MV-4-11 (cell line): ENCODE measurements around the gene MAPKAP1.

Experiments used
- DNase-seq: peaks from one replicate; lab custom pipeline; 2025; lab: John Stamatoyannopoulos, UW

MAPKAP1 gene

GRCh38 chr9:125564631-125565030, 142.4 kb downstream of the MAPKAP1 start:
- no peak for DNase-seq

- peak; percentile 45 for DNase-seq
Observed at GRCh38 chr9:125561509-125562148, 145.4 kb downstream of the MAPKAP1 start.

GRCh38 chr9:125559894-125560293, 147.1 kb downstream of the MAPKAP1 start:
- DNase-seq: no peak

- DNase-seq: no peak
Observed at GRCh38 chr9:125559194-125559593, 147.8 kb downstream of the MAPKAP1 start.

GRCh38 chr9:125558453-125559092, 148.4 kb downstream of the MAPKAP1 start:
- peak; percentile 63 for DNase-seq

GRCh38 chr9:125556046-125556721, 150.8 kb downstream of the MAPKAP1 start:
- DNase-seq: no peak

GRCh38 chr9:125554726-125555125, 152.3 kb downstream of the MAPKAP1 start:
- DNase-seq: no peak

GRCh38 chr9:125551781-125552180, 155.2 kb downstream of the MAPKAP1 start:
- no peak for DNase-seq

GRCh38 chr9:125549891-125550885, 156.8 kb downstream of the MAPKAP1 start:
- no peak for DNase-seq

- DNase-seq: no peak
Observed at GRCh38 chr9:125549465-125549871, 157.5 kb downstream of the MAPKAP1 start.

GRCh38 chr9:125549039-125549438, 158.0 kb downstream of the MAPKAP1 start:
- peak; percentile 48 for DNase-seq

GRCh38 chr9:125548141-125548540, 158.9 kb downstream of the MAPKAP1 start:
- no peak for DNase-seq

GRCh38 chr9:125547368-125547767, 159.6 kb downstream of the MAPKAP1 start:
- DNase-seq: no peak

GRCh38 chr9:125545845-125546244, 161.2 kb downstream of the MAPKAP1 start:
- DNase-seq: no peak

GRCh38 chr9:125544988-125545651, 161.9 kb downstream of the MAPKAP1 start:
- DNase-seq: no peak

- no peak for DNase-seq
Observed at GRCh38 chr9:125544484-125544883, 162.5 kb downstream of the MAPKAP1 start.

- DNase-seq: no peak
Observed at GRCh38 chr9:125541840-125542243, 165.2 kb downstream of the MAPKAP1 start.

GRCh38 chr9:125540497-125540896, 166.5 kb downstream of the MAPKAP1 start:
- no peak for DNase-seq

GRCh38 chr9:125538092-125538473, 168.9 kb downstream of the MAPKAP1 start:
- DNase-seq: peak; percentile 12

GRCh38 chr9:125537442-125538091, 169.4 kb downstream of the MAPKAP1 start:
- DNase-seq: no peak

- no peak for DNase-seq
Observed at GRCh38 chr9:125536776-125537175, 170.2 kb downstream of the MAPKAP1 start.
